ENCODE data around the gene SLC13A2.

SLC13A2 gene

DNA sequence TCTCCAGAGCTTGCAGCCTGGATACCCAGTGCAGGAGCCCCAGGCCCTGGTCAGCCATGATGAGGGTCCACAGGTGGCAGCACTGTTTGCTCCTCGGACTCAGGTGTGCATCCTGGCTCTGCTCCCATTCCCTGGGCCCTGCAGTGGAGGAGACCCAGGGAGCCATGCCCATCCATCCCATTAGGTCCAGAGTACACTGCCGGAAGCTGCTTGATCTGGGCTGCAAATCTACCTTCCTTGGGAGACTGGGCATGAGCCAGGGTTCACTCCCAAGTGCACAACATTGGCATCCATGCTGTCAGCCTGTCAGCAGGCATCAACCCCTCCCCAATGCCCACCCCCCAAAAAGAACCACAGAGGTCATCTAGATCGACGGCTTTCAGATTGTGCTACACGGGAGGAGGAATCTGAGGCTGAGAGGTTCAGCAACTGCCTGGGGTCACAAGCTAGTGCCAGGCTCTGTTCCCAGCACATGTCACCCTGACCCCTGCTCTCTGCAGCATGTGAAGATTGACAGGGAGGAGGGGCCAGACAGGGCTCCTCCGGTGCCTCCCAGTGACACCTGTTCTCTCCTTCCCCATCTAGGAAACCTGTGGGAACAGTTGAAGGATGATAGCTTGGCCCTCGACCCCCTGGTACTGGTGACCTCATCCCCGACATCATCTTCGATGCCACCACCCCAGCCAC, 63.2 kb downstream of the SLC13A2 start:
- DNase-seq (ENCODE audit: low spot score): no peak

- no peak for DNase-seq (ENCODE audit: low spot score)
Measured at GRCh38 chr17:28537219-28537610, 63.8 kb downstream of the SLC13A2 start.

- no peak for DNase-seq (ENCODE audit: low spot score)
Measured at GRCh38 chr17:28538296-28538895, 65.0 kb downstream of the SLC13A2 start.

- no peak for DNase-seq (ENCODE audit: low spot score)
Measured at GRCh38 chr17:28540231-28540630, 66.8 kb downstream of the SLC13A2 start.

DNA sequence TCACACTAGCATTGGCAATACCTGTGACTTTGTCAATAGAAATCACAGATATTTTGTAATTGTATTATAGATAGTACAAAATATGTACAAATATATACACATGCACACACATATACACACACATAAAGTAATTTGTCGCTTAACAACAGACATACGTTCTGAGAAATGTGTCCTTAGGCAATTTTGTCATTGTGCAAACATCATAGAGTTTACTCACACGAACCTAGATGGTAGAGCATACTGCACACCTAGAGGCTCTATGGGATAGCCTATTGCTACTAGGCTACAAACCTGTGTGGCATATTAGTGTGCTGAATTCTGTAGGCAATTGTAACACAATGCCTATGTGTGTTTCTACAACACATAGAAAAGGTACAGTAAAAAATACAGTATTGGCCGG, 68.0 kb downstream of the SLC13A2 start:
- no peak for DNase-seq (ENCODE audit: low spot score)

DNA sequence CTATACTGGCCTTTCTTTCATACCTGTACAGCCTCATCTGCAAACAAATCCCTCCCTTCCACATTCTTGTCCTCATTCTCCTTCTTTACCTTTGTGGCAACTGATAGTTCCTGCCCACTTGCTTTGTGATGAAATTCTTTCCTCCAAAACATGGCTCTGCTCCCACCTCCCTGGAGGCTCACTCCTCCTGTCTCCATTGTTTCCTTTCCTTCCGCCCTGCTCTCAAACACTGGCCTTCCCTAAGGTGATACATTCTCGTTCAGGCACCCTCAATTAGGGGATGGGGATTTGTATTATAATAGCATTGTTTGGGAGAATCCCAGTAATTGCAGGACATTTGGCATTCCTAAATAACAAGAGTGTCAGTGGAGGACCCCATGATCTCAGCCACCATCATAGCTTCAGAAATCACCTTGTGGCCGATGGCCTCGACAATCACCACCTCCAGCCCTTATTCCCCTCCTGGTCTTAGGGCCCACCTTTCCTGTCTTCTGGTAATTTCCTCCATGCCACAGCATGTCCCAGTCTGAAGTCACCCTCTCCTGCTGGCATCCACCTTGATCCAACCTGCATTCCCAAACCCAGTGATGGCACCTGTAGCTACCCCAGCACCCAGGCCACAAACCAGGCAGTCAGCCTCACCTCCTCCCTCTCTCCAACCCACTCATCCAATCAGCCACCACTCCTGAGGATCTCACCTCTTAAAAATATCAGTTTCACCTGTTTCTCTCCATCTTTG, 71.1 kb downstream of the SLC13A2 start:
- no peak for DNase-seq (ENCODE audit: low spot score)

DNA sequence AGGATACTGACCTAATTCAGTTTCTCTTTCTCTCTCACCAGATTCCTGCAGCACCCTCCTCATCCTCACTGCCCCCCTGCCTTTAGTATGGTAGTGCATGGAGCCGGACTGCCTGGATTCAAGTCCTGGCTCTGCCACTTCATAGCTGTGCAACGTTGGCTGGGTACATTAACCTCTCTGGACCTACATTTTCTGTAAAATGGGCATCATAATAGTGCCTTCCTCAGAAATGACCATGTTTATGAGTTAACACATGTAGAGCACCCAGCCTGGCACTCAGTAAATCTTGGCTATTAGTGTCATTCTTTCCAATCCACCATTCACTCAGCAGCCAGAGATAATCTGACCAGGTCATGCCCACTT, 71.7 kb downstream of the SLC13A2 start:
- no peak for DNase-seq (ENCODE audit: low spot score)

DNA sequence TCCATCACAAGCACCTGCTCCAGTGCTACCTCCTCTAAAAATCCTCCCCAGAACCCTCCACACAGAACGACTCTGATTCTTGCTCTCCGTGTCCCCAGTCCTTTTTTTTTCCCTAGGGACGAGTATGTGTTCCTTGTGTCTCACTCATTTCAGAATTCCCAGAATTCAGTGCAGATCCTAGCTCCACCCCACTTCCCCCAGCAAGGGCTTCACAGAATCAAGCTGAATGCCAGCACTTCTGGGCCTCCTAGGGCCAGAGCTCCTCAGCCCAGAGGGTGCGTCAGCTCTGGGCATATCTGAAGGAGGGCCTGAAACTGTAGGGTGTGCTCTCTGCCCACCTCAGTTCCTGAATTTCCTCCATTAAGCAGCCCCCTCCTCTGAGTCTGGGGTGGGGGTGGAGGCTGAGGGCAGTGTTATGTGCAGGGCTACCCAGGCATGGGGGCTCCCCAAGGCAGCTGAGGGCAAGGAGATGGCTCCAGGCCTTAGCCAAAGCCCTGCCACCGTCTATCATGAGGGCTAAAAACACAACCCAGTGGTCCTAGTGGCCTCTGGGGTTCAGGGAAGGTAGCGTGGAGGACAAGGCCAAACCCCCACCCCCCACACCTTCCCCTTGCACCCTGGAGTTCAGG, 72.5 kb downstream of the SLC13A2 start:
- no peak for DNase-seq (ENCODE audit: low spot score)

- no peak for DNase-seq (ENCODE audit: low spot score)
Measured at GRCh38 chr17:28547096-28547622, 73.7 kb downstream of the SLC13A2 start.
